Cardiac muscle cell (in vitro differentiated cells and primary cell): Measurements from ENCODE around the gene MPDZ. TPM values are rescaled to one million over a fixed set of nuclear protein-coding genes. Genes with fewer than 3 reads are reported as not detected.
A peak's percentile ranks its signal among the peaks of the same experiment; 100 is the strongest.

Experiments used
- DNase-seq, 2 donors: peaks; one replicate each; pipeline versions ENCODE4 v3.0.0 to v3.0.0-alpha.2; 2010 to 2017; ENCODE audit warnings: low read depth in 1 of 2, low spot score in 1 of 2
- H3K27ac ChIP-seq: fragments of 200-600 bp; sonication (generic); 2 replicates; pipeline ENCODE4 v1.5.1; 2016
- H3K27me3 ChIP-seq: fragments of 200-600 bp; sonication (generic); 2 replicates; pipeline ENCODE4 v1.6.0; 2016; ENCODE audit warnings: control low read depth
- H3K36me3 ChIP-seq: fragments of 200-600 bp; sonication (generic); 2 replicates; pipeline ENCODE4 v1.5.1; 2016; ENCODE audit warnings: control low read depth
- H3K4me1 ChIP-seq: fragments of 200-600 bp; sonication (generic); 2 replicates; pipeline ENCODE4 v1.8.1; 2017; ENCODE audit warnings: low read depth, mild to moderate bottlenecking, mixed run types
- H3K4me3 ChIP-seq: fragments of 200-600 bp; sonication (generic); 2 replicates; pipeline ENCODE4 v1.5.1; 2016; ENCODE audit warnings: mild to moderate bottlenecking
- H3K9me3 ChIP-seq: fragments of 200-600 bp; sonication (generic); 2 replicates; pipeline ENCODE4 v1.5.1; 2017; ENCODE audit warnings: low read depth, mild to moderate bottlenecking, control low read depth
- polyA plus RNA-seq: library from polyadenylated mRNA; unstranded; fragments of >200 nt; fragmentation: Nextera tagmentation; extraction: Ambion mirVana; gene quantifications from 2 replicates; pipeline ENCODE4 v1.2.1, GENCODE V29; 2016
- total RNA-seq: library from RNA; depleted of rRNA; stranded (reverse); fragments of >200 nt; gene quantifications from 2 replicates; pipeline ENCODE4 v1.2.3, GENCODE V29; 2016
- TF ChIP-seq, protein P1 (sequence below): IDR thresholded peaks from 2 replicates; pipeline ENCODE4 v1.5.1; 2012; ENCODE audit warnings: low read depth, mild to moderate bottlenecking, low read length

The MPDZ gene
- total and polyA plus RNA-seq, 2 experiments from 2014 or later: 31.3 to 83.1 TPM

DNA sequence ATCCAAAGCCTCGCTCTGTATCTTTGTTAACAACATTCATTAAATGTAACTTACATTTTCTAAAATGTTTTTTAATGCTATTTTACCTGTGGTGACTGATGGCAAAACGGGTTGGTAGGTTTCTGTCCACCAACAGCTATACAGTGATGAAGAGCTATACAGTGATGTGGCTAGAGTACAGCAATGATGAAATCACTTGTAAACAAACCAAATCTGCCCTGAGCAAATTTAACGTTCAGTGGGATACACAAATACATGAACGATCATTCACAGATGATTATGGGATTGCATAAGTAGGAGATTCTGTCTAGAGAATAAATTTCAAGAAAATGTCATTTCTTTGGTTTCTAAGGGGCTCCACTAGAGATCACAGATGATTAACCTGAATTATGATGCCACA is 132.7 kb downstream of the MPDZ start:
- Histone ChIP-seq H3K4me1 (no peaks in the 10 kb centered on the region), H3K9me3 (no peaks in the 10 kb centered on the region), H3K27ac (no peak overlapping the region), H3K36me3 (peaks cover 20% of the 10 kb centered on the region), H3K4me3 (no peak overlapping the region), H3K27me3 (no peaks in the 10 kb centered on the region)
- TF ChIP-seq, protein P1, sequence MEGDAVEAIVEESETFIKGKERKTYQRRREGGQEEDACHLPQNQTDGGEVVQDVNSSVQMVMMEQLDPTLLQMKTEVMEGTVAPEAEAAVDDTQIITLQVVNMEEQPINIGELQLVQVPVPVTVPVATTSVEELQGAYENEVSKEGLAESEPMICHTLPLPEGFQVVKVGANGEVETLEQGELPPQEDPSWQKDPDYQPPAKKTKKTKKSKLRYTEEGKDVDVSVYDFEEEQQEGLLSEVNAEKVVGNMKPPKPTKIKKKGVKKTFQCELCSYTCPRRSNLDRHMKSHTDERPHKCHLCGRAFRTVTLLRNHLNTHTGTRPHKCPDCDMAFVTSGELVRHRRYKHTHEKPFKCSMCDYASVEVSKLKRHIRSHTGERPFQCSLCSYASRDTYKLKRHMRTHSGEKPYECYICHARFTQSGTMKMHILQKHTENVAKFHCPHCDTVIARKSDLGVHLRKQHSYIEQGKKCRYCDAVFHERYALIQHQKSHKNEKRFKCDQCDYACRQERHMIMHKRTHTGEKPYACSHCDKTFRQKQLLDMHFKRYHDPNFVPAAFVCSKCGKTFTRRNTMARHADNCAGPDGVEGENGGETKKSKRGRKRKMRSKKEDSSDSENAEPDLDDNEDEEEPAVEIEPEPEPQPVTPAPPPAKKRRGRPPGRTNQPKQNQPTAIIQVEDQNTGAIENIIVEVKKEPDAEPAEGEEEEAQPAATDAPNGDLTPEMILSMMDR: no peak
- DNase-seq: no peak

DNA sequence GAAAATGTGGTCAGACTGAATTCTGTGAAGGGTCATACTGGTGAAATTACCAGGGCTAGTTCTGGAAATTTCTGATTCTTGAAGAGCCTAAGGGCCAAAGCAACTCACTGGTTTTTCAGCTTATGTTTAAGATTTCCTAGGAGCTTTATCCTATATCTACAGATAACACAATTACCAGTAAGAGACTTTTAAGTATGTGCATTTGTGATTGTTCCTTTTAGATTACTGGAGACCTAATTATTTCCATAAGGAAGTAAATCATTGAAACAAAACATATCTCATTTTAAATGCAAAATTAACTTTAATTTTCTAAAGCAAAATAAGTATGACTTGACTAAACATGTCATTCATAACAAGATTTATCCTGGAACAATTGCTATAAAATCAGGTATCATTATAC is 134.2 kb downstream of the MPDZ start:
- H3K4me3 ChIP-seq: no peak overlapping the region
- no peaks in the 10 kb centered on the region for H3K27me3 ChIP-seq
- H3K27ac ChIP-seq: no peak overlapping the region
- TF ChIP-seq, protein P1: no peak
- DNase-seq: no peak
- H3K36me3 ChIP-seq: peaks cover 19% of the 10 kb centered on the region
- no peaks in the 10 kb centered on the region for H3K9me3 ChIP-seq
- H3K4me1 ChIP-seq: peaks cover 4% of the 10 kb centered on the region

DNA sequence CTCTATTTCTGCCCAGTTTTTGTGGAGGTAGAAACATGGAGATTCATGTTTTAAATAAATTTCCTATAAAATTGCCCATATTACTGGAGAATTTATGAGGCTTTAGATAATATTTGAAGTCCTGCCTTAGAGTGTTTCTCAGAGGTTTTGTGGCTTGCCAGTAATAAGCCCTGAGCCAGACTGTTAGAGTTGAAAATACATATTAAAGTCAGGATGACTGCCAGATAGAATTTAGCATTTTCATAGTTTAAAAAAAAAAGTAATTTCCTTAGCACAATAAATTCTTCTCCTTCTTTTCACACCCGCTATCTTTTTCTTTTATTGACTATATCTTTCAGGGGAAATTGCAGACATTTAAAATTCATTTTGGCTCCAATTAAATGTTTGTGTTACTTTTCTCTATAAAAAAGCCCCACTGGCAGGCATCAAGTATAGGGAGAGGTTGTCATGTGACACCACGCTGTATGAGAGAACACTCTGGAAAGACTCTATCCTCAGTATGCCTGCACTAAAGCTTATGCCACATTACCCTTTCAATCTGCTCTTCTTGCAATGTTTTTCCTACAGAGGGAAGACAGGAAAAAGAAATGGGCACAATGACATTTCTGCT is 135.2 kb downstream of the MPDZ start:
- no peak overlapping the region for H3K27ac ChIP-seq
- peaks cover 10% of the 10 kb centered on the region for H3K36me3 ChIP-seq
- no peaks in the 10 kb centered on the region for H3K9me3 ChIP-seq
- TF ChIP-seq, protein P1: no peak
- DNase-seq: no peak
- H3K4me1 ChIP-seq: peaks cover 4% of the 10 kb centered on the region
- H3K27me3 ChIP-seq: no peaks in the 10 kb centered on the region
- H3K4me3 ChIP-seq: no peak overlapping the region

DNA sequence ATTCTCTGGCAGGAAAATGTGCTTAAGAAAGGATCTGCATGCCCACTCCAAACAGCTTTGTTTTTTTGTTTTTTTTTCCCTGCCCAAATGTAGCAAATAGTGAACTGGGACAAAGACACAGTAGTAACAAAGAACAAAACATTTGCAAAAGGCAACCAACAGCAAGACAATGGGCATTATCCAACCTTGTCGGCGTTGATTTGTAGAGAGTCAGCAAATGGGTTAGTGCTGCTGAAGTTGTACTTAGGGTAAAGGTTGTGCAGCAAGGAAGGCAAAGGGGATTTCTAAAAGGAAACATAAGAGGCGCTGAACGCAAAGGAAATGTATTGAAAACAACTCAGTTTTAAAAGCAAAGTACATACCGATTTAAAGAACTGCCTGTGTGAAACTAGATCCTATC is 136.2 kb downstream of the MPDZ start:
- no peak for DNase-seq
- H3K9me3 ChIP-seq: no peaks in the 10 kb centered on the region
- no peaks in the 10 kb centered on the region for H3K27me3 ChIP-seq
- H3K4me1 ChIP-seq: peaks cover 4% of the 10 kb centered on the region
- TF ChIP-seq, protein P1: no peak
- peaks cover 7% of the 10 kb centered on the region for H3K36me3 ChIP-seq
- no peak overlapping the region for H3K4me3 ChIP-seq
- peak overlapping the region; percentile 19 for H3K27ac ChIP-seq

DNA sequence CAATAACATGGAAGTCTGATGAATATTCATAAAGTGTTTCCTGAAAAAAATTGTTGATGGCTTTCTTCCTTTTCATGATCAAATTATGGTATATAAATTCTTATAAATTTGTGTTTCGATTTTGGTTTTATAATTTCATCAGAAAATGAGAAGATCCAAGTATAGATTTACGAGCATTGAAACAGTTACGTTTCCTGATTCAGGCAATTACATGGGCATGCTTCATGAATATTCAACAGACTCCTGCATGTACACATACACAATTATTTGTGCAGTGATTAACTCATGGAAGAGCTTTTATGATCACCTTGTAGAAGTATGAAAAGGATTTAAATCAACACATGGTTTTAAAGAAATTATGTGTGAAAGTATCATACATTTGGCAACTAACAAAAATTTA is 136.7 kb downstream of the MPDZ start:
- TF ChIP-seq, protein P1: no peak
- Histone ChIP-seq H3K4me1 (peaks cover 4% of the 10 kb centered on the region), H3K4me3 (no peak overlapping the region), H3K27me3 (no peaks in the 10 kb centered on the region), H3K27ac (no peak overlapping the region), H3K9me3 (no peaks in the 10 kb centered on the region), H3K36me3 (peaks cover 12% of the 10 kb centered on the region)
- DNase-seq: no peak
